ENCODE measurements around the gene TENT4A. TPM values are rescaled to one million over a fixed set of nuclear protein-coding genes. Genes with fewer than 3 reads are reported as not detected.

TENT4A gene
- total RNA-seq, 1 experiment from 2014 or later = 51.7 TPM

GRCh38 chr5:6803981-6804550, 90.8 kb downstream of the TENT4A start:
- H3K4me3 ChIP-seq (ENCODE audit: low read depth, low read length, poor library complexity, severe bottlenecking) = no peak overlapping the region
- ChIA-PET POLR2A (ENCODE audit: low non-redundant PET) (no interaction called here), CTCF (interaction anchor here (0.6 kb wide), 1 partner anchor 1159 kb away, joined by 5 read pairs; no protein-coding TSS in a partner anchor)
- no TSS peak for BruUV-seq (replicated peaks)
- no peaks in the 10 kb centered on the region for H3K27me3 ChIP-seq (replicated peaks; ENCODE audit: insufficient read depth, low read depth, low read length, poor library complexity)
- no peaks in the 10 kb centered on the region for H3K4me1 ChIP-seq (ENCODE audit: insufficient read depth, low read length, poor library complexity, severe bottlenecking)
- no peaks in the 10 kb centered on the region for H3K9me3 ChIP-seq (ENCODE audit: low read depth, low read length, poor library complexity, severe bottlenecking)
- TF ChIP-seq CTCF (conservative IDR thresholded peaks at IDR 0.05; ENCODE audit: low read depth, low read length) = no peak
- no peak for TF ChIP-seq EZH2 (IDR thresholded peaks at IDR 0.05; ENCODE audit: borderline replicate concordance, low read depth, low read length, poor library complexity, severe bottlenecking)
- DNase-seq (ENCODE audit: low spot score) = no peak
- H3K27ac ChIP-seq (ENCODE audit: low read depth, low read length, poor library complexity, severe bottlenecking) = no peak overlapping the region
- H3K36me3 ChIP-seq (ENCODE audit: insufficient read depth, low read length, poor library complexity, severe bottlenecking) = no peaks in the 10 kb centered on the region
- intact Hi-C loops (cut with micrococcal nuclease; ENCODE audit: unreplicated experiment) = no loop called here

- Histone ChIP-seq H3K9me3 (ENCODE audit: low read depth, low read length, poor library complexity, severe bottlenecking) (no peaks in the 10 kb centered on the region), H3K27me3 (replicated peaks; ENCODE audit: insufficient read depth, low read depth, low read length, poor library complexity) (no peaks in the 10 kb centered on the region), H3K27ac (ENCODE audit: low read depth, low read length, poor library complexity, severe bottlenecking) (no peak overlapping the region), H3K4me1 (ENCODE audit: insufficient read depth, low read length, poor library complexity, severe bottlenecking) (no peaks in the 10 kb centered on the region), H3K4me3 (ENCODE audit: low read depth, low read length, poor library complexity, severe bottlenecking) (no peak overlapping the region), H3K36me3 (ENCODE audit: insufficient read depth, low read length, poor library complexity, severe bottlenecking) (no peaks in the 10 kb centered on the region)
- ChIA-PET POLR2A (ENCODE audit: low non-redundant PET) (no interaction called here), CTCF (interaction anchor here (0.6 kb wide), 1 partner anchor 1160 kb away, joined by 5 read pairs; no protein-coding TSS in a partner anchor)
- no peak for TF ChIP-seq CTCF (conservative IDR thresholded peaks at IDR 0.05; ENCODE audit: low read depth, low read length)
- TF ChIP-seq EZH2 (IDR thresholded peaks at IDR 0.05; ENCODE audit: borderline replicate concordance, low read depth, low read length, poor library complexity, severe bottlenecking) = no peak
- no peak for DNase-seq (ENCODE audit: low spot score)
- no TSS peak for BruUV-seq (replicated peaks)
- intact Hi-C loops (cut with micrococcal nuclease; ENCODE audit: unreplicated experiment) = no loop called here
These were observed 91.7 kb downstream of the TENT4A start for GRCh38 chr5:6804766-6805501.

GRCh38 chr5:6805841-6806240, 92.6 kb downstream of the TENT4A start:
- Histone ChIP-seq H3K9me3 (ENCODE audit: low read depth, low read length, poor library complexity, severe bottlenecking) (no peaks in the 10 kb centered on the region), H3K36me3 (ENCODE audit: insufficient read depth, low read length, poor library complexity, severe bottlenecking) (no peaks in the 10 kb centered on the region), H3K27me3 (replicated peaks; ENCODE audit: insufficient read depth, low read depth, low read length, poor library complexity) (no peaks in the 10 kb centered on the region), H3K27ac (ENCODE audit: low read depth, low read length, poor library complexity, severe bottlenecking) (no peak overlapping the region), H3K4me1 (ENCODE audit: insufficient read depth, low read length, poor library complexity, severe bottlenecking) (no peaks in the 10 kb centered on the region), H3K4me3 (ENCODE audit: low read depth, low read length, poor library complexity, severe bottlenecking) (no peak overlapping the region)
- POLR2A ChIA-PET (ENCODE audit: low non-redundant PET) = no interaction called here
- no peak for TF ChIP-seq EZH2 (IDR thresholded peaks at IDR 0.05; ENCODE audit: borderline replicate concordance, low read depth, low read length, poor library complexity, severe bottlenecking)
- no peak for TF ChIP-seq CTCF (conservative IDR thresholded peaks at IDR 0.05; ENCODE audit: low read depth, low read length)
- intact Hi-C loops (cut with micrococcal nuclease; ENCODE audit: unreplicated experiment) = no loop called here
- CTCF ChIA-PET = no interaction called here
- no peak for DNase-seq (ENCODE audit: low spot score)
- no TSS peak for BruUV-seq (replicated peaks)

Other genes starting within 250 kb of the TENT4A start
- 102 and 111 TPM in 2 replicates for gene NSUN2, start 80.4 kb upstream of the TENT4A start, total RNA-seq (2021)
- gene SRD5A1, start 80.0 kb upstream of the TENT4A start, total RNA-seq (2021) = 32.0 and 32.4 TPM in 2 replicates